ENCODE results near the gene SSH3.
A peak's percentile ranks its signal among the peaks of the same experiment; 100 is the strongest.

SSH3 gene

GRCh38 chr11:67298786-67299185 is 4.5 kb upstream of the SSH3 start:
- DNase-seq = no peak

GRCh38 chr11:67299471-67300191 is 3.7 kb upstream of the SSH3 start:
- DNase-seq = peak; percentile 15

DNA sequence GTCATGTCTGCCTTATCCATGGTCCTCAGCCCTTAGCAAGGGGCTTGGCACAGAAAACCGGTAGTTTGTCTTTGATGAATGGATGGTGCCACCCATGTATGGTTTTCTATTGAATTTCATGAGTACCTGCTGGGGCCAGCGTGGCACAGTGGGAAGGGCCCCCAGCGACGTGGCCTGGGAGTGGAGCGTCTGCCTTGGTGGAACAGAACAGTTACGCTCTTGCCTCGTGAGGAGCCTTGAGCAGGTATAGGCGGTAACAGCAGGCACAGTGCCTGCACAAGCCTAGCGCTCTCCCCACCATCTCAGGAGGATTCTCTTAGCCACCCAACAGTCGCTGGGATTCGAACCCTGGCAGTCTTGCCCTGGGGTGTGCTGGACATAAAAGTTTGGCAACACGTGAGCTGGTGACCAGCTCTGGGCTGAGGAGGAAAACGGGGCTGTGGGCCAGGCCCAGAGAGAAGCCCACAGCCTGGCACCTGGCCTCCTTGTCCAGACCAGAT is 3.0 kb upstream of the SSH3 start:
- DNase-seq = no peak

DNA sequence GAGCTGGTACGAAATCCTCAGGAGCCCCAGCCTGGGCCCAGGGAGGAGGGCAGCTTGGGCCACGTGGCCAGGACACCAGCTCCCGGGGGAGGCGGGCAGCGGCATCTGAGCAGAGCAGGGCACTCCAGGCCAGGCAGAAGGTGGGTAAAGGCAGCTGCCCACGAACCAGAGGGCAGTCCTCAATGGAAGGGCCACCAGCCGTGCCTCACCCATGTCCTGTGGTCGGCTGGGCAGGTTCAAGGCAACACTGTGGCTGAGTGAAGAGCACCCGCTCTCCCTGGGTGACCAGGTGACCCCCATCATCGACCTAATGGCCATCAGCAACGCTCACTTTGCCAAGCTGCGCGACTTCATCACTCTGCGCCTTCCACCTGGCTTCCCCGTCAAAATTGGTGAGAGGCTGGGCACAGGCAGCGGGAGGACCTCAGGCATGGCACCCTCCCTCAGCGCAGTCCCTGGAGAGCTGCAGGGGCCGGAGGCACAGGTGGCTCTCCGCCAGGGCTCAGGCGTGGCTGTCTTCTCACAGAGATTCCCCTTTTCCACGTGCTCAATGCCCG is 2.5 kb upstream of the SSH3 start:
- no peak for DNase-seq

DNA sequence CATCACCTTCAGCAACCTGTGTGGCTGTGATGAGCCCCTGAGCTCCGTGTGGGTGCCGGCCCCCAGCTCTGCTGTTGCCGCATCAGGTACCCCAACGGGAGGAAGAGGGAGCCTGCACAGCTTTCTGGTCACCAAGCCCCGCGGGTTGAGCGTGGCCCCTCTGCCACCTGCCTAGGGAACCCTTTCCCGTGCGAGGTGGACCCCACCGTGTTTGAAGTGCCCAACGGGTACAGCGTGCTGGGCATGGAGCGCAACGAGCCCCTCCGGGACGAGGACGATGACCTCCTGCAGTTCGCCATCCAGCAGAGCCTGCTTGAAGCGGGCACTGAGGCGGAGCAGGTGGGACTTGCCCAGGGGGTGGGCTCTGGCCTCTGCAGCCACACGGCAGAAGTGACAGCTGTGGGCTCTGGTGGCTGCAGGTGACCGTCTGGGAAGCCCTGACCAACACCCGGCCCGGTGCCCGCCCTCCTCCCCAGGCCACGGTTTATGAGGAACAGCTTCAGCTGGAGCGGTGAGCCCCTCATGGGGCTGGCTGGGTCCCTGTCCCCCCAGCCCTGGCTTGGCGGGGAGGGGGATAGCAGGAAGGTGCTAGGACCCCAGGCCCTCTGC is 1.9 kb upstream of the SSH3 start:
- DNase-seq = no peak

- DNase-seq = no peak
These were observed 1.3 kb upstream of the SSH3 start for GRCh38 chr11:67301951-67302516.

DNA sequence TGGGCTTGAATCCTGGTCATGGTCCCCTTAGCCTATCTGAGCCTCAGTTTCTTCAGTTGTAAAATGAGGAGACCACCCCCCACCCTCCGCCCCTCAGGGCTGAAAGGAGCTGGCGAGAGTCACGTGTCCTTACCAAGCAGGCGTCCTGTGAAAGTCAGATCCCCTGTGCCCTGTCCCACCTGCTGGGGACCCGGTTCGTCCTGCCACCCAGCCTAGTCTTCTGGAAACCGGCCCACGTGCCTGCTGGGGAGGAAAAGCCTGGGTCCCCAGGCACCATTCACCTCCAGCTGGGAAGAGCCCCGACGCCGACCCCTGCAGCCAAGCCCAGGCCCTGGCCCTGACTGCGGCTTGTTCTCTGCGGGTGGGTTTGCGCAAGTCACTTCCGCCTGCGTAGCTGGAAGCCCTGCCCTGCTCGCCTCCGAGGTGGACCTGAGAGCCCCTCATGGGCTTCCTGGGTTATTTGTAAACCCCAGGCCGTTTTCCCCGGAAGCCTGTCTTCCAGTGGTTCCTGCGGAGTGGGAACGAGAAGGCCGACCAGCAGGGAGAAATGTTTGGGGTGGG is 679 bp upstream of the SSH3 start:
- no peak for DNase-seq

GRCh38 chr11:67303835-67304411 is 593 bp downstream of the SSH3 start:
- no peak for DNase-seq

GRCh38 chr11:67304511-67305113 is 1.3 kb downstream of the SSH3 start:
- no peak for DNase-seq

GRCh38 chr11:67306769-67307544 is 3.6 kb downstream of the SSH3 start:
- DNase-seq = no peak

- no peak for DNase-seq
These were observed 4.2 kb downstream of the SSH3 start for GRCh38 chr11:67307545-67308001.

- DNase-seq = no peak
These were observed 4.9 kb downstream of the SSH3 start for GRCh38 chr11:67308031-67308866.

- no peak for DNase-seq
These were observed 5.8 kb downstream of the SSH3 start for GRCh38 chr11:67309166-67309565.

DNA sequence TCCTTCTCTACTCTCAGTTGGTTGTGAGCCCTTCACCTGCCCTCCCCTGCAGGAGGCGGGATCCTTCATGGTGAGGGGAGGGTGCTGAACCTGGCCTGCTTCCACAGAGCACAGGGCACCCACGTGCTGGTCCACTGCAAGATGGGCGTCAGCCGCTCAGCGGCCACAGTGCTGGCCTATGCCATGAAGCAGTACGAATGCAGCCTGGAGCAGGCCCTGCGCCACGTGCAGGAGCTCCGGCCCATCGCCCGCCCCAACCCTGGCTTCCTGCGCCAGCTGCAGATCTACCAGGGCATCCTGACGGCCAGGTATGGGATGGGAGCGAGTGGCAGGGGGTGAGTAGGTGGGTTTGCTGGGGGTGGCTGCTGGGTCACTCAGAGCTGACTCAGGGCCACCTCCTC is 6.3 kb downstream of the SSH3 start:
- DNase-seq = no peak

GRCh38 chr11:67310246-67311050 is 7.1 kb downstream of the SSH3 start:
- DNase-seq = no peak

GRCh38 chr11:67311051-67311555 is 7.8 kb downstream of the SSH3 start:
- DNase-seq = no peak

DNA sequence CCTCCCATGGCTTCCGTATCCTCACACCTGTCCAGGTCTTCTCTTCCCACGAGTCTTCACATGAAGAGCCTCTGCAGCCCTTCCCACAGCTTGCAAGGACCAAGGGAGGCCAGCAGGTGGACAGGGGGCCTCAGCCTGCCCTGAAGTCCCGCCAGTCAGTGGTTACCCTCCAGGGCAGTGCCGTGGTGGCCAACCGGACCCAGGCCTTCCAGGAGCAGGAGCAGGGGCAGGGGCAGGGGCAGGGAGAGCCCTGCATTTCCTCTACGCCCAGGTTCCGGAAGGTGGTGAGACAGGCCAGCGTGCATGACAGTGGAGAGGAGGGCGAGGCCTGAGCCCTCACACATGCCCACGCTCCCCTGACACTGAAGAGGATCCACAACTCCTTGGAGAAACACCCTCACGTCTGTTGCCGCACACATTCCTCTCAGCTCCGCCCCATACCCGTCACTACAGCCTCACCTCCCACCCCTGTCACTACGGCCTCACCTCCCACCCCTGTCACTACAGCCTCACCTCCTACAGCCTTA is 8.3 kb downstream of the SSH3 start:
- DNase-seq = no peak

- peak; percentile 52 for DNase-seq
These were observed 9.1 kb downstream of the SSH3 start for GRCh38 chr11:67312187-67313021.
